ENCODE results near the gene SPATA6L.
"Not testable (repeated sequence)": the region's sequence is repeated elsewhere in the genome, so short reads cannot be mapped to it uniquely, and the experiment has no call there.

The SPATA6L gene

DNA sequence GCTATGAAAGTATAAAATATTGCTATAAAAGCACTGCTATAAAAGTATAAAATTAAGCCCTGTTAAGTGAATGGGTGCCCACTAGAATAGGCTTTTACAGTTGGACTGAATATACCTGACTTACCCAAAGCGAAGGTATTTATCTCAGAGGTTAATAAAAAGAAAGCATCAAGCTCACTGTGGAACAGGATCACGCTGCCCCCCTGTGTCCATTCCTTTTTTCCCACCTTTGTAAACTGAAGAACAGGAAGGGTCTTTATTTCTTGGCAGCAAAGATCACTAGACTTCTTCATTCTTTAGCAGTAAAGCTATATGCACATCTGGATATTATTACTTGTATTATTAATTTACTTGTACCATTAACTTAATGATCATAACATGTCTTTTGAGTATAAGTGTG lies 26.3 kb downstream of the SPATA6L start:
- no peak for DNase-seq (ENCODE audit: low read depth in 4 of 4, low spot score in 1 of 4)

- DNase-seq (ENCODE audit: low read depth in 4 of 4, low spot score in 1 of 4), result no peak
Observed at GRCh38 chr9:4639420-4639819, 26.9 kb downstream of the SPATA6L start.

- no peak for DNase-seq (ENCODE audit: low read depth in 4 of 4, low spot score in 1 of 4)
Observed at GRCh38 chr9:4638968-4639367, 27.3 kb downstream of the SPATA6L start.

DNA sequence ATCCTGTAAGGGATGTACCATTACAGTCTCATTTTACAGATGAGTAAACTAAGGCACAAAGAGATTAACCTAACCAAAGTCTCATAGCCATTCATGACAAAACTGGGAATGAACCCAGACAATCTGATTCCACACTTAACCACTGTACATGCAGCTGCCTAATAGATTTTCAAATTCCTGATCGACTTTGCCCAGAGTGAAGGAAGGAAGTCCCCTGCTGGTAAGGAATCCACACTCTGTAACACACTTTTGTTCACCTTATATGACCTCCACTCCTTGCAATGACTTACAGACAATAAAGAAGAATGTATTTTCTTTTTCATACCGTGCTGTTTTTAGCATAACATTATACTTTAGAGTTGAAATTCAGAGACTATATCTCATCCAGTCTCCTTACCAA lies 35.4 kb downstream of the SPATA6L start:
- no peak for DNase-seq (ENCODE audit: low read depth in 4 of 4, low spot score in 1 of 4)

DNA sequence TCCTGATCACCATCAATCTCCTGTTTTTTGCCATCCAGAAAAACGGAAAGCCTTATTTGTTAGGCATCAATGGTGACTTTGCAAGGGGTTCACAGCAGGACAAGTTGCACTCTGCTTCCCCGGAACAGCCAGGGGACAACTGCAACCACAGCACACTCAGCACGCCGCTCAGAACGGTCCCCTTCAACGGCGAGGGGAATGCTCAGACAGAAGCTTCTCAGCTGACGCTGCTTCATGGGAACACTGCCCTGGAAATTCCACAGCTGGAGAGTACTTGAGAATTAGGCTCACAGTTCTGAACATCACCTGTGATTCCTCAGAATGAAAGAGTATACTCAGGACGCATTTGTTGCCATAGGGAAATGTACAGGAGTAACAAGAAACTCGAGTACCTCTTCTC lies 44.3 kb downstream of the SPATA6L start:
- DNase-seq (ENCODE audit: low read depth in 4 of 4, low spot score in 1 of 4), result no peak

DNA sequence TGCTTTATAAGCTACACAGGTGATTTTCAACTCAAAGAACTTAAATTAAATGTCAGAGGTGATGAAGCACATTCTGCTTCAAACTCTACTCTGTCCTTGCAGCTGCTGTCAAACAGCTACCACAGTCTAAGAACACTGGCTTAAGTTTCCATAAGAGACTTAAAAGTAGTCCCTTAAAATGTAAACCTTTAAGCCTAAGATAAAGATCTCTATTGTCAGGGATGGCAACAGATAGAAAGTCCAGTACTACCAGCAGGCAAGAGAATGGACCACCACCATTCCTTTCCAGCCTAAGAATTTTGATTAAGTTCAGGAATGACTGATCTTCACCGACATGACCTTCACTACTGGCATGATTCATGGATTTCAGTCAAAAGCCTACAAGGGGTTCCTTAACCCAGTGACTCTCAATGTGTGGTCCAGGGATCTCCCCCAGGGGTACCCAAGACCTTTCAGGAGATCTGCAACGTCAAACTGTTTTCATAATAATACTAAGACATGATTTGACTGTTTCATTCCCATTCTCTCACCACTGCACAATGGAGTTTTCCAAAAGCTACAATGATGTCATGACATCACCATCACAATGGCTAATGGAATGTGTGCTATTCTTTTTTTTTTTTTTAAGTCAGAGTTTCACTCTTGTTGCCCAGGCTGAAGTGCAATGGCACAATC lies 45.3 kb downstream of the SPATA6L start:
- no peak for DNase-seq (ENCODE audit: low read depth in 4 of 4, low spot score in 1 of 4)

DNA sequence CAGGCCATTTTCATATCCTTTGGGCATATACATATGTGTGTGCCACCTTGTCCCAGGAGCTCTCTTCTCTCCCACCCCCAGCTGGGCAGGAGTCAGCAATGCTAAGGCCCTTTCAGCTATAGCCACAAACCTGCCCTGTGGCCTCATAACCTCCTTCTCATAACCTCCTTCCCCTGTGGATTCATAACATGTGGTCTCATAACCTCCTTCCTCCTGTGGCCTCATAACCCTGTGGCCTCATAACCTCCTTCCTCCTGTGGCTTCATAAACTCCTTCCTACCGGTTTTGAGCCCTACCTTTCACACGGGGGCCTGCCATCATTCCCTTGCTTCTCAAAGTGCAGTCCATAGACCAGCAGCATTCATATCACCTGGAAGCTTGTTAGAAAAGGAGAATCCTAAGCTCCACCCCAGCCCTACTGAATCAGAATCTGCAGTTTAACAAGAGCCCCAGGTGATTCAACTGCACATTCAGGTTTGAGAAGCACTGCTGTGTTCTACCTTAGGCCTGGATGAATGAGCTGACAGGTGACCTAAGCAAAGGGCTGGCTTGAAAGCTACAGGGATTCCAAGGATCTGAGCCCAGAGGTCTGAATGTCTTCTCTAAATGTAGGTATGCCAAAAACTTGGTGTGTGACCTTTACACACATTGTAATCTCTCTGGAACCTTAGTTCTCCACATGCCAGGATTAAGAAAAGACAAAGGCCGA lies 46.1 kb downstream of the SPATA6L start:
- no peak for DNase-seq (ENCODE audit: low read depth in 4 of 4, low spot score in 1 of 4)

DNA sequence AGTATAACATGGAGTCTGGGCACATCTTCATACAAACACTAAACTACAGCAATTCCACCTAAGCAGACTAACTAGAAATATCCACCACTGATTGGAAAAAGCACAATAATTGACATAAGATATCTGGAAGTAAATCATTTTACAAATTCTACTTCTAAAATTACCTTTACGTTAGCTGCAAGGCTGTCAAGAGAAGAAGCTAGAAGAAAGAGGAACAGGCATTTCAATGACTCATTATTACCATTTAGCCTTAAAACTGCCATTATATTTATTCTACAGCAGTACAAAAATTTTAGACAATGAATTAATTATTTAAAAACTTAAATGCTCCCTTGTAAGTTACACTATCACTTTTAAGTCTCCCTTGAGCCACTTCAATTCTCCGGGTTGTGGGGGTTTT lies 47.6 kb downstream of the SPATA6L start:
- DNase-seq (ENCODE audit: low read depth in 4 of 4, low spot score in 1 of 4), result no peak

GRCh38 chr9:4617752-4618151 lies 48.5 kb downstream of the SPATA6L start:
- DNase-seq (ENCODE audit: low read depth in 4 of 4, low spot score in 1 of 4), result no peak

DNA sequence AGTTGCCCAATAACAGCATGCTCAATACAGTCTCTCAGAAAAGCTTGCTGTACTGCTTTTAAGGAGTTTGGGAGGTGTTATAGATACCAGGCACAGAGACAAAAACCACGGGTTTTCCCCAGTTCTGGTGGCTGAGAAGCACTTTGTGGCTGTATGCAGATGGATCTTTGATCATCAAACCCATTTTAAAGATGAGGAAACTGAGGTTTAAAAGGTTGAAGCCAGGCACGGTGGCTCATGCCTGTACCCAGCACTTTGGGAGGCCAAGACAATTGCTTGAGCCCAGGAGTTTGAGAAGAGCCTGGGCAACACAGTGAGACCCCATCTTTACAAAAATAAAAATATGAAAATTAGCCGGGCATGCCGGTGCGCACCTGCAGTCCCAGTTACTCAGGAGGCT lies 50.5 kb downstream of the SPATA6L start:
- DNase-seq (ENCODE audit: low read depth in 4 of 4, low spot score in 1 of 4), result no peak

- no peak for DNase-seq (ENCODE audit: low read depth in 4 of 4, low spot score in 1 of 4)
Observed at GRCh38 chr9:4615251-4615650, 51.0 kb downstream of the SPATA6L start.

DNA sequence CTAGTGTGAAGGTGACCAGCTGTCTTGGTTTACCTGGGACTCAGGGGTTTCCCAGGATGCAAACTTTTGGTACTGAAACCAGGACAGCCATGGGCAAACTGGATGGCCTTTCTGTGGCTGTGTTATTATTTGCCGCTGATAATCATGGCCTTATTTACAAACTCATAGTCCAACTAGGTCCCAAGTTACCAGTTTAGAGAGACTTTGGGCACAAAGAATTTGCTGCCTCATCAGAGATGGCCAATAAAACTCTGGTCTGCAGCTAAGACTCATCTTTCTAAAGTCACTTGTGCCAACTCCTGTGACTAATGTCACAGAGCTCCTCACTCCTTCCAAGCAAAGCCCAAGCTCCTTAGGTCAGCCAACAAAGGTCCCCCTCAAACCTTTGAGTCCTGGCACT lies 51.7 kb downstream of the SPATA6L start:
- no peak for DNase-seq (ENCODE audit: low read depth in 4 of 4, low spot score in 1 of 4)

DNA sequence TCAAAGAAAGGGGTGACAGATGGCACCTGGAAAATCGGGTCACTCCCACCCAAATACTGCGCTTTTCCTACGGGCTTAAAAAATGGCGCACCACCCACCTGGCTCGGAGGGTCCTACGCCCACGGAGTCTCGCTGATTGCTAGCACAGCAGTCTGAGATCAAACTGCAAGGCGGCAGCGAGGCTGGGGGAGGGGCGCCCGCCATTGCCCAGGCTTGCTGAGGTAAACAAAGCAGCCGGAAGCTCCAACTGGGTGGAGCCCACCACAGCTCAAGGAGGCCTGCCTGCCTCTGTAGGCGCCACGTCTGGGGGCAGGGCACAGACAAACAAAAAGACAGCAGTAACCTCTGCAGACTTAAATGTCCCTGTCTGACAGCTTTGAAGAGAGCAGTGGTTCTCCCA lies 60.2 kb downstream of the SPATA6L start:
- DNase-seq (ENCODE audit: low read depth in 4 of 4, low spot score in 1 of 4), result not testable (repeated sequence)

DNA sequence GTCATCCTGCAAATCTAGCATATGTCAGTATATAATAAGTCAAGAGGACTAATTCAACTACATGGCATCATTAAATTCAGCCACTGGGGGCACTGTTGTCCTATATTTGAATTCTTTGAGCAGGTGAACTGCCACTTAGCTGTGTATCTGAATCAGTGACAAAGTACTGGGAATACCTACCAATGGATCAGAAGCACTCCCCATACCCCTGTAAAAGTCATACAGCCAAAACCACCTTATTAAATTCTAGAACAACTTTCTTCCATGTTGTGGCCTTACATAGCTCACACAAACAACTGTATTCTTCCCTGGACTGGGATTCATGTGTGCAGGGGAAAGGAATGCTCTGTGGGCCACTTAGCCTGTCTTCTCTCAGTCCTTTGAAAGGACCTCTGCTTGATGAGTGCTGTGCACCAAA lies 61.6 kb downstream of the SPATA6L start:
- DNase-seq (ENCODE audit: low read depth in 4 of 4, low spot score in 1 of 4), result peak; percentile 28 to 54 (median 33)

DNA sequence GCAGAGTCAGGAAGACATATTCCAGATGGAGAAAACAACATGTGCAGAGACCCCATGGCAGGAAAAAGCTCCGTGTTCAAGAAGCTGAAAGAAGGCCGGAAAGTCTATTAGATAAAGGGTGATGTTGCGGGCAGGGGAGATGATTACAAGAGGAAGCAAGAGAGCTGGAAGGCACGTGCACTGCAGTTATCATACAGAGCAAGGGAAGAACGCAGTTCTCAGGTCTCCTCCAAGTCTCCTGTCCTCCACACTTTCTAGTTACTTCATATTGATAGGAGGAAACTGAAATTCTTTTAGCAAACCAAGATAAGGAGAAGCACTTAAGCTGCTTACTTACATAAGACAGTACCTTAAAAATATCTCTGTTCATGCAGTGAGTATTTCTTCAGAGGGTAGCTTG lies 62.5 kb downstream of the SPATA6L start:
- DNase-seq (ENCODE audit: low read depth in 4 of 4, low spot score in 1 of 4), result no peak

GRCh38 chr9:4600368-4600767 lies 65.9 kb downstream of the SPATA6L start:
- DNase-seq (ENCODE audit: low read depth in 4 of 4, low spot score in 1 of 4), result no peak

DNA sequence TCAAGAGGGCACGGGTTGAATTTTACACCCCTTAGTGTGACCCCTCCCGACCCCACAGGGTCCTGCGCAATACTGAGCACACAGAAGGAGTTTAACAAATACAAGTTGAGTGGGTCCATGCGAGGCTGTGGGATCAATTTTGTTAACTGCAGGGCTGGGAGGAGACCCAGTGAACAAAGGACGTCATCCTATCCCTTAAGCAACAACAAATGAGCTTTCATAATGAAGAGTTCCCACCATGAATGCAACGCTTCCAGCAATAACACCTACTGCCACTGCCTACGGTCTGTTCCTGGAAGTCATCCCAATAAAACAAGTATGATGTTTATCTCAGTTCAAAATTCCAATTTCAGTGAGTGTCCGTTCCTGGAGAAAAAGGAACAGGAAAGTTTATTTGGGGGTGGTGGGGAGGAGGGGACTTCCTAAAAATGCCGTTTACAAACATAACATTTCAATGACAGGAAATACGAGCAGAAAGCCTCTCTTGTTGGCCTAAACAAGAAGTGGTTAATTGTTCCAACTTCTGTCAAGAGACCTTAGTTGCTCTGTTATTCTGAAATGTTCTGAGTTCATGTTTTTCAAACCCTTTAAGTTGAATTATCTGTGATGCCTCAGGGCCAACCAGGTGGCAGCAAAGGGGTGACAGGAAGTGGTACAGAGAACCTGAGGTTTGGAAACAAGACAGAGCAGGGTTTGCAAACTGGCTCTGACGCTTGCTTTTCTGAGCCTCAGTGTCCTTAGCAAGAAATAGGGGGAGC lies 69.9 kb downstream of the SPATA6L start:
- peak in 2 of 4 experiments; percentile 8 to 11 for DNase-seq (ENCODE audit: low read depth in 4 of 4, low spot score in 1 of 4)

GRCh38 chr9:4594994-4595393 lies 71.3 kb downstream of the SPATA6L start:
- no peak for DNase-seq (ENCODE audit: low read depth in 4 of 4, low spot score in 1 of 4)

- no peak for DNase-seq (ENCODE audit: low read depth in 4 of 4, low spot score in 1 of 4)
Observed at GRCh38 chr9:4594545-4594944, 71.7 kb downstream of the SPATA6L start.

GRCh38 chr9:4592886-4593285 lies 73.4 kb downstream of the SPATA6L start:
- no peak for DNase-seq (ENCODE audit: low read depth in 4 of 4, low spot score in 1 of 4)

DNA sequence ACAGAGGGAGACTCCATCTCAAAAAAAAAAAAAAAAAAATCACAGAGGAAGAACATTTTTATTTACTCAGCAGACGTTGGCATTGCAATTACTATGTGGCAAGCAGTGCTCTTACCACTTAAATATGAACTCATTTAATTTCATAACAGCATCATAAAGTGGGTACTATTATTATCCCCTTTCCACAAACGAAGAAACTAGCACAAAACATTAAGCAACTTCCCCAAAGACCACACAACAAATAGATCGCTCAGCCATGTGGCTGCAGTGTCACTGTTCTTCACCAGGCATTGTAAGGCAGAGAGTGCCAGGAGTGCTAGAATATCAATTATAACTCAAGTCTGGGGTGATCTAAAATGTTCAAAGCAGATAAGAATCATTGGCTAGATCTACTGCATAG lies 74.0 kb downstream of the SPATA6L start:
- DNase-seq (ENCODE audit: low read depth in 4 of 4, low spot score in 1 of 4), result no peak

GRCh38 chr9:4591123-4591500 lies 75.2 kb downstream of the SPATA6L start:
- no peak for DNase-seq (ENCODE audit: low read depth in 4 of 4, low spot score in 1 of 4)
